Mesenchymal stem cell (in vitro differentiated cells and primary cell): ENCODE measurements around the gene AGAP3.

Experiments used
- DNase-seq: peaks from one replicate; pipeline ENCODE4 v3.0.0-alpha.2; 2013
- H2AFZ ChIP-seq: one replicate; pipeline ENCODE4 v1.6.1; 2013; ENCODE audit warnings: low read depth, mild to moderate bottlenecking, control low read depth, inconsistent platforms, low read length, moderate library complexity
- H2AK5ac ChIP-seq: 2 replicates; pipeline ENCODE4 v1.6.1; 2013; ENCODE audit warnings: low read length, moderate library complexity, mild to moderate bottlenecking, inconsistent platforms; ENCODE audit not compliant: severe bottlenecking
- H2BK120ac ChIP-seq: one replicate; pipeline ENCODE4 v1.6.1; 2013; ENCODE audit warnings: low read depth, mild to moderate bottlenecking, inconsistent platforms, low read length, moderate library complexity
- H2BK12ac ChIP-seq, 2 experiments: one replicate each; pipeline ENCODE4 v1.6.1; 2013; ENCODE audit warnings: inconsistent platforms in 2 of 2, low read length in 2 of 2, mild to moderate bottlenecking in 2 of 2, moderate library complexity in 2 of 2, control low read depth in 1 of 2
- H2BK15ac ChIP-seq: one replicate; pipeline ENCODE4 v1.6.1; 2013; ENCODE audit warnings: mild to moderate bottlenecking, low read depth, inconsistent platforms; ENCODE audit not compliant: poor library complexity, severe bottlenecking
- H2BK5ac ChIP-seq: 2 replicates; pipeline ENCODE4 v1.6.1; 2013; ENCODE audit warnings: low read depth, mild to moderate bottlenecking, low read length, control low read depth, inconsistent platforms; ENCODE audit not compliant: poor library complexity, severe bottlenecking
- H3K14ac ChIP-seq, 2 experiments: one replicate each; pipeline ENCODE4 v1.6.1; 2013; ENCODE audit warnings: inconsistent platforms in 2 of 2, low read length in 2 of 2, control low read depth in 1 of 2, mild to moderate bottlenecking in 1 of 2, moderate library complexity in 1 of 2
- H3K18ac ChIP-seq, 2 experiments: one replicate each; pipeline ENCODE4 v1.6.1; 2013; ENCODE audit warnings: inconsistent platforms in 2 of 2, low read length in 2 of 2, control low read depth in 1 of 2, low read depth in 1 of 2, mild to moderate bottlenecking in 1 of 2
- H3K23ac ChIP-seq, 2 experiments: one replicate each; pipeline ENCODE4 v1.6.1; 2013; ENCODE audit warnings: inconsistent platforms in 2 of 2, low read length in 2 of 2, mild to moderate bottlenecking in 2 of 2, moderate library complexity in 2 of 2, control low read depth in 1 of 2
- H3K27ac ChIP-seq: 2 replicates; pipeline ENCODE4 v1.5.1; 2013; ENCODE audit warnings: mild to moderate bottlenecking, moderate library complexity, low read length, control low read depth, inconsistent platforms; ENCODE audit not compliant: poor library complexity, severe bottlenecking
- H3K27me3 ChIP-seq, 2 experiments: 2 replicates each; pipeline versions ENCODE4 v1.6.1 to v1.7.0; 2013; ENCODE audit warnings: low read length in 2 of 2, mild to moderate bottlenecking in 2 of 2, moderate library complexity in 2 of 2, control low read depth in 1 of 2, inconsistent platforms in 1 of 2; ENCODE audit not compliant: control insufficient read depth in 1 of 2, insufficient read depth in 1 of 2
- H3K36me3 ChIP-seq, 2 experiments: 2 replicates each; pipeline versions ENCODE4 v1.6.1 to v1.7.0; 2013; ENCODE audit warnings: low read length in 2 of 2, control low read depth in 1 of 2, inconsistent platforms in 1 of 2, low read depth in 1 of 2, mild to moderate bottlenecking in 1 of 2; ENCODE audit not compliant: insufficient read depth in 2 of 2, control insufficient read depth in 1 of 2
- H3K4ac ChIP-seq, 2 experiments: one replicate each; pipeline ENCODE4 v1.6.1; 2013; ENCODE audit warnings: inconsistent platforms in 2 of 2, low read length in 2 of 2, mild to moderate bottlenecking in 2 of 2, moderate library complexity in 2 of 2, control low read depth in 1 of 2, low read depth in 1 of 2
- H3K4me1 ChIP-seq: 2 replicates; pipeline ENCODE4 v1.6.1; 2013; ENCODE audit warnings: low read depth, low read length, control low read depth; ENCODE audit not compliant: control insufficient read depth, insufficient read depth
- H3K4me2 ChIP-seq: 2 replicates; pipeline ENCODE4 v1.6.1; 2013; ENCODE audit warnings: low read length, mild to moderate bottlenecking, inconsistent platforms; ENCODE audit not compliant: poor library complexity, severe bottlenecking
- H3K4me3 ChIP-seq, 2 experiments: 2 replicates each; pipeline versions ENCODE4 v1.5.1 to v1.7.0; 2013; ENCODE audit warnings: low read length in 2 of 2, mild to moderate bottlenecking in 2 of 2, control low read depth in 1 of 2, low read depth in 1 of 2; ENCODE audit not compliant: insufficient read depth in 1 of 2
- H3K79me1 ChIP-seq: replicated peaks from 2 replicates; pipeline ENCODE4 v1.6.1; 2013; ENCODE audit warnings: mild to moderate bottlenecking, control low read depth, low read length, inconsistent platforms; ENCODE audit not compliant: poor library complexity, severe bottlenecking
- H3K9ac ChIP-seq: 2 replicates; pipeline ENCODE4 v1.7.0; 2013; ENCODE audit warnings: mild to moderate bottlenecking, low read length, moderate library complexity
- H3K9me3 ChIP-seq: 2 replicates; pipeline ENCODE4 v1.7.0; 2013; ENCODE audit warnings: mild to moderate bottlenecking, low read length; ENCODE audit not compliant: control insufficient read depth
- H4K8ac ChIP-seq: one replicate; pipeline ENCODE4 v1.6.1; 2013; ENCODE audit warnings: inconsistent platforms, mild to moderate bottlenecking, low read length, moderate library complexity
- H4K91ac ChIP-seq: one replicate; pipeline ENCODE4 v1.6.1; 2013; ENCODE audit warnings: mild to moderate bottlenecking, low read length, inconsistent platforms
- WGBS: methylation state at CpG from one replicate; pipeline ENCODE4 v1.1.7; 2013; ENCODE audit warnings: mixed read lengths; 5-methylcytosine and 5-hydroxymethylcytosine counted together

The AGAP3 gene

GRCh38 chr7:151128144-151128543 is 41.9 kb downstream of the AGAP3 start:
- Histone ChIP-seq H3K4me1 (peaks cover 24% of the 10 kb centered on the region), H2BK5ac (no peak overlapping the region), H3K4me3 (no peak overlapping the region), H3K9ac (no peak overlapping the region), H3K79me1 (peaks cover 52% of the 10 kb centered on the region), H2AK5ac (no peak overlapping the region), H2BK12ac (no peak overlapping the region), H3K36me3 (peaks cover 85% of the 10 kb centered on the region in 2 experiments), H3K27me3 (no peaks in the 10 kb centered on the region), H2BK15ac (no peak overlapping the region), H3K9me3 (no peaks in the 10 kb centered on the region), H3K18ac (no peak overlapping the region), H3K14ac (no peak overlapping the region), H3K4ac (no peak overlapping the region), H3K4me2 (no peak overlapping the region), H4K8ac (no peak overlapping the region), H4K91ac (no peak overlapping the region), H3K23ac (no peak overlapping the region), H2BK120ac (no peak overlapping the region), H3K27ac (no peak overlapping the region), H2AFZ (no peak overlapping the region)
- no peak for DNase-seq
- WGBS = 92% methylated on average over 14 of the region's 14 CpGs

DNA sequence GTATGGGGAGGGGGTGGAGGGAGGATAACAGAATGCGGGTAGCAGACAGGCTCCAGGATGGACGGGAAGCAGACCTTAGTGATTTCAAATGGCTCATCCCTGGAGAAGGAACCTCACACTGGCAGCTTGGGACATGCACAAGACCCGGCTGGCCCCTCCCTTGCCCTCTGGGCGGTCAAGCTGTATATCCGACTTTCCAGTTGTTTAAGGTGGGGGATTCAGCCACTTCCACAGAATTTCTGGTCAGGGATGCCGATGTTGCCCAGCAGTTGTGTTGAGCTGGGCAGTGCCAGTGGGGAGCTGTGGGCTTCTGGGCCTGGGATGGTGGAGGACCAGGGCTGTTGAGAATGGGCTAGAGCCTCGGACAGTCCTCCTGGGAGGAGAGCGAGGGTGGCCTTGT is 42.4 kb downstream of the AGAP3 start:
- Histone ChIP-seq H3K9me3 (no peaks in the 10 kb centered on the region), H3K23ac (no peak overlapping the region), H3K14ac (no peak overlapping the region), H3K4ac (no peak overlapping the region), H3K36me3 (peaks cover 84 to 85% of the 10 kb centered on the region in 2 experiments), H3K4me3 (no peak overlapping the region), H4K8ac (no peak overlapping the region), H3K4me1 (peaks cover 24% of the 10 kb centered on the region), H3K27me3 (no peaks in the 10 kb centered on the region), H3K79me1 (peaks cover 47% of the 10 kb centered on the region), H2BK15ac (no peak overlapping the region), H2BK12ac (no peak overlapping the region), H3K18ac (no peak overlapping the region), H3K9ac (no peak overlapping the region), H3K4me2 (no peak overlapping the region), H2AFZ (no peak overlapping the region), H4K91ac (no peak overlapping the region), H2BK120ac (no peak overlapping the region), H3K27ac (no peak overlapping the region), H2BK5ac (no peak overlapping the region), H2AK5ac (no peak overlapping the region)
- DNase-seq = no peak
- 90% methylated on average over 6 of the region's 8 CpGs for WGBS

- Histone ChIP-seq H3K4me3 (no peak overlapping the region), H3K27ac (no peak overlapping the region), H3K4me1 (peaks cover 22% of the 10 kb centered on the region), H3K4me2 (no peak overlapping the region), H2BK120ac (no peak overlapping the region), H3K9ac (no peak overlapping the region), H3K23ac (no peak overlapping the region), H2BK15ac (no peak overlapping the region), H3K18ac (no peak overlapping the region), H3K27me3 (no peaks in the 10 kb centered on the region), H2BK5ac (no peak overlapping the region), H3K4ac (no peak overlapping the region), H3K79me1 (peaks cover 44% of the 10 kb centered on the region), H2BK12ac (no peak overlapping the region), H3K14ac (no peak overlapping the region), H4K8ac (no peak overlapping the region), H4K91ac (peak overlapping the region; percentile 25), H2AK5ac (no peak overlapping the region), H3K36me3 (peaks cover 84 to 85% of the 10 kb centered on the region in 2 experiments), H2AFZ (no peak overlapping the region), H3K9me3 (no peaks in the 10 kb centered on the region)
- WGBS = 96% methylated on average over 27 of the region's 28 CpGs
- DNase-seq = no peak
Observed at GRCh38 chr7:151129117-151129959, 43.1 kb downstream of the AGAP3 start.

GRCh38 chr7:151129960-151130591 is 43.8 kb downstream of the AGAP3 start:
- Histone ChIP-seq H2AFZ (no peak overlapping the region), H3K4me3 (no peak overlapping the region), H2BK5ac (no peak overlapping the region), H2BK120ac (no peak overlapping the region), H3K9ac (no peak overlapping the region), H3K36me3 (peaks cover 84 to 85% of the 10 kb centered on the region in 2 experiments), H3K9me3 (no peaks in the 10 kb centered on the region), H3K4me1 (peaks cover 17% of the 10 kb centered on the region), H3K14ac (no peak overlapping the region), H3K4me2 (no peak overlapping the region), H3K27me3 (no peaks in the 10 kb centered on the region), H2BK12ac (no peak overlapping the region), H3K18ac (no peak overlapping the region), H2BK15ac (no peak overlapping the region), H4K91ac (no peak overlapping the region), H3K23ac (no peak overlapping the region), H3K79me1 (peaks cover 43% of the 10 kb centered on the region), H4K8ac (no peak overlapping the region), H3K27ac (no peak overlapping the region), H2AK5ac (no peak overlapping the region), H3K4ac (no peak overlapping the region)
- DNase-seq = no peak
- 98% methylated on average over 9 of the region's 9 CpGs for WGBS
